HTR-8/SVneo (cell line): Measurements from ENCODE around the gene OR52K1.
A peak's percentile ranks its signal among the peaks of the same experiment; 100 is the strongest.
"Not testable (repeated sequence)": the region's sequence is repeated elsewhere in the genome, so short reads cannot be mapped to it uniquely, and the experiment has no call there.

ENCODE experiments used
- DNase-seq: peaks from one replicate; pipeline ENCODE4 v3.0.0; 2011; ENCODE audit warnings: low spot score, mixed read lengths; ENCODE audit not compliant: insufficient read length
- FAIRE-seq: peaks from 2 replicates; lab custom pipeline; 2011; peaks lifted over from hg19 to GRCh38; lab: Jason Lieb, UNC

The OR52K1 gene

GRCh38 chr11:4484310-4484709, 1.9 kb downstream of the OR52K1 start:
- FAIRE-seq (no peak), DNase-seq (no peak)

GRCh38 chr11:4491405-4491804, 9.0 kb downstream of the OR52K1 start:
- FAIRE-seq, DNase-seq: not testable (repeated sequence)

- FAIRE-seq (no peak), DNase-seq (no peak)
Measured at GRCh38 chr11:4491878-4492606, 9.6 kb downstream of the OR52K1 start.

GRCh38 chr11:4493480-4493818, 11.0 kb downstream of the OR52K1 start:
- DNase-seq: no peak
- no peak for FAIRE-seq

- DNase-seq (no peak), FAIRE-seq (no peak)
Measured at GRCh38 chr11:4495487-4495886, 13.0 kb downstream of the OR52K1 start.

GRCh38 chr11:4495986-4496385, 13.5 kb downstream of the OR52K1 start:
- FAIRE-seq (no peak), DNase-seq (no peak)

GRCh38 chr11:4496557-4497248, 14.3 kb downstream of the OR52K1 start:
- DNase-seq (no peak), FAIRE-seq (no peak)

- FAIRE-seq: no peak
Measured at GRCh38 chr11:4508886-4509285, 26.4 kb downstream of the OR52K1 start.

GRCh38 chr11:4511282-4512245, 29.1 kb downstream of the OR52K1 start:
- FAIRE-seq (no peak), DNase-seq (no peak)

More at GRCh38 chr11:4508886-4509285, 26.4 kb downstream of the OR52K1 start:
- DNase-seq: no peak

GRCh38 chr11:4514196-4514595, 31.8 kb downstream of the OR52K1 start:
- FAIRE-seq (no peak), DNase-seq (no peak)

- FAIRE-seq (no peak), DNase-seq (no peak)
Measured at GRCh38 chr11:4522339-4522738, 39.9 kb downstream of the OR52K1 start.

- DNase-seq: no peak
Measured at GRCh38 chr11:4522752-4523151, 40.3 kb downstream of the OR52K1 start.

GRCh38 chr11:4523666-4524065, 41.2 kb downstream of the OR52K1 start:
- FAIRE-seq: no peak
- DNase-seq: no peak

More at GRCh38 chr11:4522752-4523151, 40.3 kb downstream of the OR52K1 start:
- FAIRE-seq: no peak

GRCh38 chr11:4527926-4528325, 45.5 kb downstream of the OR52K1 start:
- DNase-seq (no peak), FAIRE-seq (no peak)

- not testable (repeated sequence) for FAIRE-seq, DNase-seq
Measured at GRCh38 chr11:4531686-4532085, 49.2 kb downstream of the OR52K1 start.

- peak; percentile 17 for DNase-seq
- no peak for FAIRE-seq
Measured at GRCh38 chr11:4539603-4540219, 57.3 kb downstream of the OR52K1 start.

- DNase-seq (no peak), FAIRE-seq (no peak)
Measured at GRCh38 chr11:4541071-4541470, 58.6 kb downstream of the OR52K1 start.
